Activated naive CD8-positive, alpha-beta T cell treated with anti-CD3 and anti-CD28 coated beads, Interleukin-2, amount 10 ng/mL, durations not matched to agents 7 days and 5 days (primary cell): Measurements from ENCODE around the gene TREML4. TPM values are rescaled to one million over a fixed set of nuclear protein-coding genes. Genes with fewer than 3 reads are reported as not detected.

Experiments
- ATAC-seq: fragments of 150-1000 bp; cut with Tn5 transposase; one replicate; pipeline ENCODE4 v1.10.0; 2021; ENCODE audit warnings: low read depth, moderate library complexity
- POLR2A ChIA-PET: fragments of 350-600 bp; sonication (Branson Sonifier 250); formaldehyde crosslinking; loops from one replicate; lab custom pipeline; 2021; ENCODE audit warnings: antibody characterized with exemption; lab: Charles Lee
- DNase-seq: peaks from one replicate; pipeline ENCODE4 v3.0.0; 2021
- H3K27ac Mint-ChIP-seq: one replicate; pipeline ENCODE4 v1.8.0; 2022; ENCODE audit warnings: mild to moderate bottlenecking, mixed read lengths
- H3K27me3 Mint-ChIP-seq: one replicate; pipeline ENCODE4 v1.8.0; 2022; ENCODE audit warnings: mild to moderate bottlenecking, moderate library complexity, mixed read lengths
- H3K36me3 Mint-ChIP-seq: one replicate; pipeline ENCODE4 v1.8.0; 2021; ENCODE audit warnings: mild to moderate bottlenecking, mixed read lengths
- H3K4me1 Mint-ChIP-seq: one replicate; pipeline ENCODE4 v1.8.0; 2021; ENCODE audit warnings: mixed read lengths
- H3K4me3 Mint-ChIP-seq: one replicate; pipeline ENCODE4 v1.8.0; 2022; ENCODE audit warnings: mild to moderate bottlenecking, moderate library complexity, mixed read lengths
- H3K9me3 Mint-ChIP-seq: one replicate; pipeline ENCODE4 v1.8.0; 2021; ENCODE audit warnings: mixed read lengths
- total RNA-seq, 2 experiments: library from RNA; stranded (reverse); gene quantifications; one replicate each; pipeline ENCODE4 v1.2.3, GENCODE V29; 2021

TREML4 gene
- total RNA-seq, 2 experiments from 2014 or later, result not detected

GRCh38 chr6:41193171-41193734, 34.9 kb upstream of the TREML4 start:
- POLR2A ChIA-PET, result no interaction called here
- Mint-ChIP-seq H3K27me3 (no peaks in the 10 kb centered on the region), H3K27ac (peak overlapping the region; percentile 79), H3K36me3 (peaks cover 68% of the 10 kb centered on the region), H3K4me1 (peaks cover 46% of the 10 kb centered on the region), H3K9me3 (peaks cover 9% of the 10 kb centered on the region), H3K4me3 (no peak overlapping the region)
- peak; percentile 41 for ATAC-seq
- no peak for DNase-seq

- H3K4me1 Mint-ChIP-seq, result peaks cover 43% of the 10 kb centered on the region
- no peaks in the 10 kb centered on the region for H3K27me3 Mint-ChIP-seq
- peaks cover 71% of the 10 kb centered on the region for H3K36me3 Mint-ChIP-seq
- POLR2A ChIA-PET, result no interaction called here
- ATAC-seq (no peak), DNase-seq (no peak)
- H3K4me3 Mint-ChIP-seq, result no peak overlapping the region
- H3K27ac Mint-ChIP-seq, result peak overlapping the region; percentile 79
- peaks cover 9% of the 10 kb centered on the region for H3K9me3 Mint-ChIP-seq
These were observed 34.3 kb upstream of the TREML4 start for GRCh38 chr6:41193884-41194283.

- Mint-ChIP-seq H3K4me1 (peaks cover 43% of the 10 kb centered on the region), H3K9me3 (peaks cover 8% of the 10 kb centered on the region), H3K36me3 (peaks cover 68% of the 10 kb centered on the region), H3K4me3 (no peak overlapping the region), H3K27me3 (no peaks in the 10 kb centered on the region), H3K27ac (peak overlapping the region; percentile 57)
- POLR2A ChIA-PET, result no interaction called here
- ATAC-seq, result no peak
- DNase-seq, result no peak
These were observed 33.8 kb upstream of the TREML4 start for GRCh38 chr6:41194386-41194785.

- Mint-ChIP-seq H3K36me3 (peaks cover 48% of the 10 kb centered on the region), H3K27me3 (no peaks in the 10 kb centered on the region), H3K4me3 (no peak overlapping the region), H3K27ac (peak overlapping the region; percentile 27), H3K4me1 (peaks cover 68% of the 10 kb centered on the region), H3K9me3 (no peaks in the 10 kb centered on the region)
- POLR2A ChIA-PET, result interaction anchor here (1.5 kb wide), 1 partner anchor 125 kb away, joined by 5 read pairs; the partner anchor contains the start of genes NFYA and OARD1
- DNase-seq (no peak), ATAC-seq (no peak)
These were observed 30.9 kb upstream of the TREML4 start for GRCh38 chr6:41197234-41197633.

GRCh38 chr6:41199552-41200246, 28.4 kb upstream of the TREML4 start:
- POLR2A ChIA-PET, result interaction anchor here (0.9 to 2.3 kb wide), 10 partner anchors 8 to 172 kb away, joined by 3 to 16 read pairs (median 4); partner anchors contain the start of genes NFYA and OARD1
- peaks cover 3% of the 10 kb centered on the region for H3K9me3 Mint-ChIP-seq
- H3K4me1 Mint-ChIP-seq, result peaks cover 61% of the 10 kb centered on the region
- peaks cover 34% of the 10 kb centered on the region for H3K36me3 Mint-ChIP-seq
- DNase-seq, result peak; percentile 54
- peak overlapping the region; percentile 100 for H3K27ac Mint-ChIP-seq
- H3K27me3 Mint-ChIP-seq, result no peaks in the 10 kb centered on the region
- peak overlapping the region; percentile 90 for H3K4me3 Mint-ChIP-seq
- peak; percentile 36 for ATAC-seq

GRCh38 chr6:41200296-41200900, 27.8 kb upstream of the TREML4 start:
- peak; percentile 68 for DNase-seq
- Mint-ChIP-seq H3K4me3 (peak overlapping the region; percentile 90), H3K27me3 (no peaks in the 10 kb centered on the region), H3K36me3 (peaks cover 30% of the 10 kb centered on the region), H3K27ac (peak overlapping the region; percentile 100), H3K4me1 (peaks cover 54% of the 10 kb centered on the region), H3K9me3 (peaks cover 4% of the 10 kb centered on the region)
- peak; percentile 72 for ATAC-seq
- POLR2A ChIA-PET, result interaction anchor here (0.9 to 2.3 kb wide), 12 partner anchors 8 to 134 kb away, joined by 3 to 16 read pairs (median 4); partner anchors contain the start of genes NFYA and OARD1

GRCh38 chr6:41200901-41201763, 27.0 kb upstream of the TREML4 start, which contains the start of gene TREML2:
TREML2 (minus strand) TSS chr6:41201149; CDS start chr6:41201008, 141 bp downstream.
- Mint-ChIP-seq H3K9me3 (peaks cover 6% of the 10 kb centered on the region), H3K4me3 (peak within 1 kb of the TSS; percentile 90), H3K27me3 (no peaks in the 10 kb centered on the region), H3K4me1 (peaks cover 50% of the 10 kb centered on the region), H3K27ac (peak within 1 kb of the TSS; percentile 100), H3K36me3 (peaks cover 25% of the 10 kb centered on the region)
- peak; percentile 71 for DNase-seq
- POLR2A ChIA-PET, result interaction anchor here (0.9 to 2.3 kb wide), 12 partner anchors 9 to 133 kb away, joined by 3 to 16 read pairs (median 4); partner anchors contain the start of genes NFYA and OARD1
- peak; percentile 38 for ATAC-seq

GRCh38 chr6:41201764-41202173, 26.4 kb upstream of the TREML4 start:
- Mint-ChIP-seq H3K9me3 (peaks cover 8% of the 10 kb centered on the region), H3K27ac (peak overlapping the region; percentile 100), H3K27me3 (no peaks in the 10 kb centered on the region), H3K4me1 (peaks cover 46% of the 10 kb centered on the region), H3K36me3 (peaks cover 19% of the 10 kb centered on the region), H3K4me3 (peak overlapping the region; percentile 90)
- no peak for ATAC-seq
- POLR2A ChIA-PET, result interaction anchor here (0.8 to 1.2 kb wide), 2 partner anchors 15 to 129 kb away, joined by 3 to 4 read pairs; partner anchors contain the start of genes NFYA and OARD1
- peak; percentile 49 for DNase-seq

GRCh38 chr6:41204156-41204555, 24.0 kb upstream of the TREML4 start:
- POLR2A ChIA-PET, result interaction anchor here (0.5 kb wide), 1 partner anchor 26 kb away, joined by 3 read pairs; no protein-coding TSS in a partner anchor
- no peak overlapping the region for H3K4me3 Mint-ChIP-seq
- H3K36me3 Mint-ChIP-seq, result peaks cover 11% of the 10 kb centered on the region
- ATAC-seq (no peak), DNase-seq (no peak)
- peaks cover 37% of the 10 kb centered on the region for H3K4me1 Mint-ChIP-seq
- no peaks in the 10 kb centered on the region for H3K27me3 Mint-ChIP-seq
- no peak overlapping the region for H3K27ac Mint-ChIP-seq
- H3K9me3 Mint-ChIP-seq, result peaks cover 16% of the 10 kb centered on the region

GRCh38 chr6:41208439-41209106, 19.6 kb upstream of the TREML4 start:
- peaks cover 4% of the 10 kb centered on the region for H3K27me3 Mint-ChIP-seq
- POLR2A ChIA-PET, result no interaction called here
- H3K4me1 Mint-ChIP-seq, result peaks cover 9% of the 10 kb centered on the region
- DNase-seq (no peak), ATAC-seq (no peak)
- no peak overlapping the region for H3K4me3 Mint-ChIP-seq
- H3K36me3 Mint-ChIP-seq, result peaks cover 12% of the 10 kb centered on the region
- H3K27ac Mint-ChIP-seq, result no peak overlapping the region
- peaks cover 16% of the 10 kb centered on the region for H3K9me3 Mint-ChIP-seq

- no peak for ATAC-seq
These were observed 18.4 kb upstream of the TREML4 start for GRCh38 chr6:41209547-41210320.

More at GRCh38 chr6:41209547-41210320, 18.4 kb upstream of the TREML4 start:
- peaks cover 10% of the 10 kb centered on the region for H3K27me3 Mint-ChIP-seq
- POLR2A ChIA-PET, result no interaction called here
- no peak overlapping the region for H3K4me3 Mint-ChIP-seq
- H3K27ac Mint-ChIP-seq, result no peak overlapping the region
- peaks cover 13% of the 10 kb centered on the region for H3K36me3 Mint-ChIP-seq
- peaks cover 9% of the 10 kb centered on the region for H3K4me1 Mint-ChIP-seq
- peaks cover 20% of the 10 kb centered on the region for H3K9me3 Mint-ChIP-seq
- DNase-seq, result no peak
